SK-N-MC (cell line): ENCODE measurements around the gene MEI1.
"Not testable (repeated sequence)": the region's sequence is repeated elsewhere in the genome, so short reads cannot be mapped to it uniquely, and the experiment has no call there.

Experiments
- DNase-seq: peaks from one replicate; pipeline ENCODE4 v3.0.0-alpha.2; 2011; ENCODE audit warnings: low read depth, low spot score
- H3K27ac ChIP-seq: fragments of 200-600 bp; sonication (generic); 2 replicates; pipeline ENCODE4 v1.5.1; 2016; ENCODE audit warnings: mixed run types
- H3K36me3 ChIP-seq: fragments of 200-600 bp; sonication (generic); 2 replicates; pipeline ENCODE4 v1.6.1; 2017; ENCODE audit warnings: antibody characterized with exemption, low read length, mixed read lengths; ENCODE audit not compliant: insufficient read depth
- H3K4me3 ChIP-seq: fragments of 200-600 bp; sonication (generic); 2 replicates; pipeline ENCODE4 v1.5.1; 2016
- H3K9ac ChIP-seq: fragments of 200-600 bp; sonication (generic); 2 replicates; pipeline ENCODE4 v1.8.0; 2017; ENCODE audit warnings: mixed run types, mixed read lengths; ENCODE audit not compliant: insufficient read length
- H3K9me3 ChIP-seq: fragments of 200-600 bp; sonication (generic); 2 replicates; pipeline ENCODE4 v1.6.1; 2017; ENCODE audit warnings: low read depth, mild to moderate bottlenecking, antibody characterized with exemption, low read length, moderate library complexity, mixed read lengths
- EZH2 ChIP-seq: fragments of 200-600 bp; sonication (generic); IDR thresholded peaks from one replicate; pipeline ENCODE4 v1.6.1; 2017; ENCODE audit warnings: antibody characterized with exemption
- FOXP2 ChIP-seq: optimal IDR thresholded peaks from 2 replicates; pipeline ENCODE3; 2011; ENCODE audit warnings: mild to moderate bottlenecking, moderate library complexity; ENCODE audit not compliant: insufficient read depth; ENCODE audit errors: extremely low read length, control extremely low read depth
- POLR2AphosphoS5 ChIP-seq: IDR thresholded peaks from 2 replicates; pipeline ENCODE4 v1.6.1; 2012; ENCODE audit warnings: mild to moderate bottlenecking, low read depth, low read length, borderline replicate concordance

Gene MEI1

DNA sequence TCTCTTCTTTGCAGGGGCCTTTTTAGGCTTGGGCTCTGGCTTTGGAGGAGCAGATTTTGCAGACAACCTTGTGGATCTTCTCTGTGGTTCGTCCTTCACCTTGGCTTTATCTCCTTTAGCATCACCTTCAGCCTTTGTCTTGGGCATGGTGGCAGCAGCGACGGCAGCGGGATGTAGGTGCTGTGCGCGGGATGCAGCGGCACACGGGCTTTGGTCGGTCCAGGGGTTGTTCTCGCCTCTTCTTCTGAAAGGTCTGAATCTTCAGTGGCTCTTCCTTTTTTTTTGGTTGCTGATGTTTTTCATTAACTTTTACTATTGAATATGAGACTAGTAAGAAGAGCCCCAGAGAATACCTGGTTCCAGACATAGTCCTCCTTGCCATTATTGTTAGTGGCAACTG lies 10.0 kb downstream of the MEI1 start:
- DNase-seq: no peak
- TF ChIP-seq EZH2 (no peak), FOXP2 (no peak), POLR2AphosphoS5 (no peak)
- no peaks in the 10 kb centered on the region for H3K36me3 ChIP-seq
- no peak overlapping the region for H3K9ac ChIP-seq
- H3K27ac ChIP-seq: no peak overlapping the region
- H3K9me3 ChIP-seq: no peaks in the 10 kb centered on the region
- no peak overlapping the region for H3K4me3 ChIP-seq

DNA sequence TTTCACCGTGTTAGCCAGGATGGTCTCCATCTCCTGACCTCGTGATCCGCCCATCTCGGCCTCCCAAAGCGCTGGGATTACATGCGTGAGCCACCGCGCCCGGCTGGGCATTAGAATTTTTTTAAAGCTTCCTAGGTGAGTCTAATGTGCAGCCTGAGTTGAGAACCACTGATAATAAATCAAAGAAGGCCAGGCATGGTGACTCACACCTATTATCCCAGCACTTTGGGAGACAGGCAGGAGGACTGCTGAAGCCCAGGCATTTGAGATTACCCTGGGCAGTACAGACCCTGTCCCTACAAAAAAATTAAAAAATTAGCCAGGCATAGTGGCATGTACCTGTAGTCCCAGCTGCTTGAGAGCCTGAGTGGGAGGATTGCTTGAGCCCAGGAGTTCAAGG lies 13.7 kb downstream of the MEI1 start:
- Histone ChIP-seq H3K36me3 (no peaks in the 10 kb centered on the region), H3K9me3 (no peaks in the 10 kb centered on the region), H3K9ac (no peak overlapping the region), H3K27ac (no peak overlapping the region), H3K4me3 (no peak overlapping the region)
- no peak for DNase-seq
- no peak for TF ChIP-seq POLR2AphosphoS5
- TF ChIP-seq EZH2: no peak
- no peak for TF ChIP-seq FOXP2

DNA sequence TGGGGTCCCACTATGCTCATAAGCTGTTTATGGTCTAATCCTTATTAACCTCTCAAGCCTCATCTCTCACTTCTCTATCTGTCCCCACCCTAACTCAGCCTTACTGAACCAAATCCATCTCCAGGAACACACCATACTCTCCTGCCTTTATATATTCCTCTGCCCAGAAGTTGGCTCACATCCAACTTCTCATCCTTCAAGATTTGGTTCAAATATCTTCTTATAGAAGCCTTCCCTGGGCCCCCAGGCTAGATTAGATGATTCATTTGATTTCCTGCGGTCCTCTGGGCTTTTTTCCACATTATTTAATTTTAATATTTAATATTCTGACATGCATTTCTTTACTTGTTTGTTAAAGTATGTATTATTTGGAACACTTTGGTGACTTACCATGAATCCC lies 23.2 kb downstream of the MEI1 start:
- Histone ChIP-seq H3K4me3 (no peak overlapping the region), H3K36me3 (no peaks in the 10 kb centered on the region), H3K9me3 (no peaks in the 10 kb centered on the region), H3K9ac (no peak overlapping the region), H3K27ac (no peak overlapping the region; the same call in 1 of the 2 replicates)
- DNase-seq: peak; percentile 34
- TF ChIP-seq POLR2AphosphoS5 (no peak), EZH2 (no peak), FOXP2 (no peak)

DNA sequence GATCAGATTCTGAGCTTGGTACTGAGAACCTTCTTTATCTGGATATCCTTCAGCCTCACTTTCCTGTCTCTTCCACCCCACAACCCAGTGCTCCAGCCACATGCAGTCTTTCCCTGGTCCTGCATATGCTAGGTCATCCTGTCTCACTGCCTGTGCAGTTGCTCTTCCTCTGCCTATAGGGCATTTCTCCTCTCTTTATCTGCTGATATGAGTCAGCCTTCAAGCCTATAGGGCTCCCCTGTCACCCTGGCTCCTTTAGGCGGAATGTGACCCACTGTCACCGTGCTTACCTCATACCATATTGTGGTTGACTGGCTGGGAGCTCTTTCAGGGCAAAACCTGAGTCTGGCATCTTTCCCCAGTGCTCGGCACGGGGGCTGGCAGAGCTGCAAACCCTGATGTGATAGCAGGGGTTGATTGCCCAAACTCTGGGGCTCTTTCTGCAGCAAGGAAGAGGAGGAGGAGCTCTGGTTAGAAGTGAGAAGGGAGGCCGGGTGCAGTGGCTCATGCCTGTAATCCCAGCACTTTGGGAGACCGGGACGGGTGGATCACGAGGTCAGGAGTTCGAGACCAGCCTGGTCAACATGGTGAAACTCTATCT lies 26.3 kb downstream of the MEI1 start:
- no peak for TF ChIP-seq FOXP2
- TF ChIP-seq POLR2AphosphoS5: no peak
- TF ChIP-seq EZH2: no peak
- Histone ChIP-seq H3K4me3 (no peak overlapping the region), H3K9ac (no peak overlapping the region), H3K27ac (no peak overlapping the region), H3K36me3 (no peaks in the 10 kb centered on the region), H3K9me3 (no peaks in the 10 kb centered on the region)
- no peak for DNase-seq

DNA sequence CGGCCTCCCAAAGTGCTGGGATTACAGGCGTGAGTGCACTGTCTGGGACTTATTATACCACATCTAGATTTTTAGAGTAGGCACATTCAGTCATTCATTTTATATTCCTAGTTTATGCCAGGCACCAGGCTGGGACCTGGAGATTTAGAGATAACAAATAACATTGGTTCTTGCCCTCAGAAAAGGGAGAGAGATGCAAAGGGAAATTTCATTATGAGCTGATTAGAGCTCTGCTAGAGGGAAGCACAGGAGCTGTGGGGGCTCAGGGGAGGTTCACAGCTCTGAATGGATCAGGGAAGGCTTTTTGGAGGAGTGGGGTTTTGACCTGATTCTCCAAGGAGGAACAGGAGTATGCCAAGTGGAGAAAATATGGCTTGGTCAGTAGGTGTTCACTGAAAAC lies 32.3 kb downstream of the MEI1 start:
- no peaks in the 10 kb centered on the region for H3K9me3 ChIP-seq
- TF ChIP-seq POLR2AphosphoS5 (no peak), EZH2 (no peak), FOXP2 (no peak)
- no peak overlapping the region for H3K9ac ChIP-seq
- no peak overlapping the region for H3K27ac ChIP-seq
- no peak for DNase-seq
- H3K4me3 ChIP-seq: no peak overlapping the region
- H3K36me3 ChIP-seq: no peaks in the 10 kb centered on the region

DNA sequence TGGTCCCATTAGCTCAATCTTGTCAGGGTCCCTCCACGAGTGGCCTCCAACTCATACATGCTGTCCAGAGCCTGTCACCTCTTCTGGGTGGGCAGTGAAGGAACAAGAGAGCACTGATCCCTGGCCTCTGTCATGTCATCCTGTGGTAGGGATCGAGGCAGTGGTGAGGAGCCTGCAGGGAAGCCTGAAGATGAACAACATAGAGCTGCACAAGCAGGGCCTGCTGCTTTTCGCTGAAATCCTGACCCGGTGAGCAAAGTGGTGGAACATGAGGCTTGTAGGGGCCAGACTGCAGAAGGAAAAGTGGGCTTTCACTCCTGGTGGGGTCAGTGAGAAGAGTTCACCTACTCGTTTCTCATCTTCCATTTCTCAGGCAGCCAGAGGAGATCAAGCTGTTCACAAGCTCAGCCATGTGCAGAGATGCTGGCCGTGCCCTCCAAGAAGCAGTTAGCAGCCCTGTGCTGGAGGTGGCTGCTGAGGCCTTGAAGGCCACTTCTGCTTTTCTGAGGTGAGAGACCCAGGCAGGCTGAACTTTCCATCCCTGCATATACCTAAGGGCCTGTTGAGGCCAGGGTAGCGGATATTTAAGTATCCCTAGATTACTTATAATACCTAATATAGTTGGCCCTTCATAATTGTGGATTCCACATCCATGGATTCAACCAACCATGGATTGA lies 32.9 kb downstream of the MEI1 start:
- Histone ChIP-seq H3K9me3 (no peaks in the 10 kb centered on the region), H3K27ac (no peak overlapping the region), H3K4me3 (no peak overlapping the region), H3K9ac (no peak overlapping the region), H3K36me3 (no peaks in the 10 kb centered on the region)
- no peak for DNase-seq
- no peak for TF ChIP-seq EZH2
- no peak for TF ChIP-seq POLR2AphosphoS5

DNA sequence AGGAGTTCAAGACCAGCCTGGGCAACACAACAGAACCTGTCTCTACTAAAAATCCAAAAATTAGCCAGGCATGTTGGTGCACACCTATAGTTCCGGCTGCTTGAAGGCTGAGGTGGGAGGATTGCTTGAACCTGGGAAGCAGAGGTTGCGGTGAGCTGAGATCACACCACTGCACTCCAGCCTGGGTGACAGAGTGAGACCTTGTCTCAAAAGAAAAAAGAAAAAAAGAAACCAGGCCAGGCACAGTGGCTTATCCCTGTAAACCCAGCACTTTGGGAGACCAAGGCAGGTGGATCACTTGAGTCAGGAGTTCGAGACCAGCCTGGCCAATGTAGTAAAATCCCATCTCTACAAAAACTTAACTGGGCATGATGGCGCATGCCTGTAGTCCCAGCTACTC lies 33.9 kb downstream of the MEI1 start:
- not testable (repeated sequence) for H3K9me3 ChIP-seq, H3K36me3 ChIP-seq, H3K27ac ChIP-seq, H3K9ac ChIP-seq, H3K4me3 ChIP-seq, DNase-seq

DNA sequence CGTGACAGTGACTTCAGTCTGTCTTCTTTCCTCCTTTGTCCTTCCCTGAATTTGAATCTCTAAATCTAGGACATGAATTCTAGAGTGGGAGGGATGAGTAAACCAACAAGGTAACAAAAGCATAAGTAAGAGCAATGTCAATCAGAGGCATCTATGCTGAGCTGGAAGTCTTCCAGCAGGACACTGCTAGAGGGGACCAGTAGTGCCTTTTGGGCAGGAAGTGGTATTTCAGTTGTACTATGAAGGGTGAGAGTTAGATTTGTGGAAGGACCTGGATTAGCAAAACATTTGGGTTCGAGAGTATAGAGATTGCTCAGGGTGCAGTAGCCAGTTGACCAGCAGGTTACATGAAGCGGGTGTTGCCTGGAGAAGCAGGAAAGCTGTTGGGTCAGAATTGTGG lies 40.3 kb downstream of the MEI1 start:
- TF ChIP-seq FOXP2: no peak
- TF ChIP-seq POLR2AphosphoS5: no peak
- no peak for TF ChIP-seq EZH2
- H3K36me3 ChIP-seq: no peaks in the 10 kb centered on the region
- H3K9ac ChIP-seq: no peak overlapping the region
- H3K27ac ChIP-seq: no peak overlapping the region
- DNase-seq: no peak
- H3K9me3 ChIP-seq: no peaks in the 10 kb centered on the region
- no peak overlapping the region for H3K4me3 ChIP-seq

DNA sequence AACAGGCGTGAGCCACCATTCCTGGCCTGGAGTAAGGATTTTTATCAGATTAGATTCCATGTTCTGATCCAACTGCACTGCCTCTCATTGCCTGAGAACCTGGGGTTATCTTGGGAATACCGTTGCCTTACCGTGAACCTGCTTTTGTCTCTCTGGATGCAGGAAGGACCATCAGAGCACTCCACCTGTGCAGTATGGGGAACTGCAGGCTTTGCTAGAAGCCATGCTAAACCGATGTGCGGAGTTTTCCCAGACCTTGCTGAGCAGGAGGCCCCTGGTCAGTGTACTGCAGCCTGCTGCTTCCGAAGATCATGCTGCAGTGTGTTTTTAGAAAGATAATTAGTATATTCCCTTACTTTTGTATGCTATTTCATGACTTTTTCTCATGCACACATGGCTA lies 43.6 kb downstream of the MEI1 start:
- no peak for DNase-seq
- no peak overlapping the region for H3K27ac ChIP-seq

More for the DNA sequence above, 43.6 kb downstream of the MEI1 start:
- TF ChIP-seq POLR2AphosphoS5: no peak
- TF ChIP-seq FOXP2: no peak
- TF ChIP-seq EZH2: no peak
- no peaks in the 10 kb centered on the region for H3K9me3 ChIP-seq
- no peak overlapping the region for H3K4me3 ChIP-seq
- no peak overlapping the region for H3K9ac ChIP-seq
- H3K36me3 ChIP-seq: no peaks in the 10 kb centered on the region
